NCI-H1436 treated with DMSO at 0.1 percent for 48 hours (cell line): ENCODE data around the gene TACC2.

Experiments used
- DNase-seq: peaks from one replicate; lab custom pipeline; 2025; lab: John Stamatoyannopoulos, UW

The TACC2 gene

DNA sequence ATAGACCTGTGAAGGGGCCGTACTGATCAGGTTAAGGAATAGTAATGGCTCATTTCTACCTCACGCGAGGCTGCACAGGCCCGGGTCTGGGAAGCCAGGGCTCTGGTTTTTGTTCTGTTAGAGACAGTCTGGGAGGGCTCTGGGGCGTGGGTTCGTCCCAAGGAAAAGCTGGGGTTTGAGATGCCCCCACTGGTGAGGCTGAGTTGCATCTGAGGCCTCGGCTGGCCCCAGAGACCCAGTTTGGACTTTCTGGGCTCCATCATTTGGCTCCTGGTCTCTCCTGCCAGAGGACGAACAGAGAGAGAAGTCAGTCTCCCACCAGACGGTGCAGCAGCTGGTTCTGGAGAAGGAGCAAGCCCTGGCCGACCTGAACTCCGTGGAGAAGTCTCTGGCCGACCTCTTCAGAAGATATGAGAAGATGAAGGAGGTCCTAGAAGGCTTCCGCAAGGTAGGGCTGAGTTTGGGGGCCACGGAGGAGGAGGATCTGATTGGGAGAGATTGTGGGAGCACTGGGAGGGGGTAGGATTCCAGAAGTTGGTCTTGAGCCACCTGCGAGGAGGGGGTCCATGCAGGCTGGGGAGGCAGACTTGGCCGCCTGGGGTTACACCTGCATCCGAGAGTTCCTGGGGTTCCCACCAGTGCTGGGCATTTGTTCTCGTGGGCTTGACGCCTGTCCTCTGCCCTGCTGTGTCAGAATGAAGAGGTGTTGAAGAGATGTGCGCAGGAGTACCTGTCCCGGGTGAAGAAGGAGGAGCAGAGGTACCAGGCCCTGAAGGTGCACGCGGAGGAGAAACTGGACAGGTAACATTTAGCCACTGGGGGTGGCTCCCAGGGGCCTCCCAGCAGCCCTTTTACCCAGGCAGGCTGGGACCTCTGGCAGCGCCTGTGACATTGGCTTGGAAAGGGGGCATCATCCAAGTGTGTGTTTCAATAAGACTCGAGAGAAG is 259.7 kb downstream of the TACC2 start:
- DNase-seq, result no peak

DNA sequence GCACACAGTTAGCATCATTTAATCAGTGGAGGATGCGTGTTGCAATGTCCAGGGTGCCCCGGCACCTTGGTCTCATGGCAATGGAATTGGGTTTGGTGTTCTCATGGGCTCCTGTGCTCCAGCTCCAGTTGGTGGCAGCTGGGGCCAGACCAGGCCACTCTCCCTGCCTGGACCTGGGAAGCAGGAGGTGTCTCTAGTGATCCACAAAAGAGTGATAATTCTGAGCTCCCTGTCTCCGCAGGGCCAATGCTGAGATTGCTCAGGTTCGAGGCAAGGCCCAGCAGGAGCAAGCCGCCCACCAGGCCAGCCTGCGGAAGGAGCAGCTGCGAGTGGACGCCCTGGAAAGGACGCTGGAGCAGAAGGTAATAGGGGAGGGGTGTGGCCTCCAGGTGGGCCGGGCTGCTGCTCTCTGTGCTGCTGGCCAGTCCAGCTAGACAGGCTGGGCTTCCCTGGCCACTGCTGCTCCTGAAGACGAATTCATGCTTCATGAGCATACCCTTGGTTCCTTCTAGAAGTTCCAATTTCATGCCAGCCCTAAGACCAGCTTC is 260.4 kb downstream of the TACC2 start:
- no peak for DNase-seq

GRCh38 chr10:122249991-122250750 is 261.2 kb downstream of the TACC2 start:
- DNase-seq, result no peak

DNA sequence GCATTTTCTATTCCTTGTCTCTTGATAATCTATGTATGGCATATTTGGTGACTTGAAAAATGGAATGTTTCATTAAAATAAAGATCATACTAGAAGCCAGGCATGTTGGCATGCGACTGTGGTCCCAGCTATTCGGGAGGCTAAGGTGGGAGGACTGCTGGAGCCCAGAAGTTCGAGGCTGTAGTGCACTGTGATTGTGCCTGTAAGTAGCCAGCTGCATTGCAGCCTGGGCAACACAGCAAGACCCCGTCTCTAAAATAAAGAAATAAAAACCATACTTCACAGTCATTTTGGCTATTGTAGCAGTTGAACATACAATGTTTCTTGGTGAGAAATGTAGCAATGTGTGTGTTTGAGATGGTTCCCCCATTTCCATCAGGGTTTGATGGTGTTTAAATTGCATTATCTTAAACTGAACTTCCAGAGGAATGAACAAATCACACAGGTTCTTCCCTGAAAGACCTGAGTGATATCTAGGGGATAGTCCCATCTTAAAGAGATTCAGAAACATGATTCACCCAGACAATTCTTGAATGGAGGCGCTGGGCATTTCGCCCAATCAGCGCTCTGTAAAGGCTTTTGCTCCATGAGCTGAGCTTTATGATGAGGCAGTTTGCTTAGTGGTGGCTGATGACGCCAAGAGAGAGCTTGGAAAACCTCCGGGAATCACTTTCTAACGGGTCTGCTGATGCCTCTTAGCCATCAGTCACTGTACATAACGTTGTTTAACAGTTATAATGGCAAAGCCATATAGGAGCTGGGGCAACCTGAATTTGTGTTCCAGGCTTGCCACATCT is 262.7 kb downstream of the TACC2 start:
- no peak for DNase-seq

DNA sequence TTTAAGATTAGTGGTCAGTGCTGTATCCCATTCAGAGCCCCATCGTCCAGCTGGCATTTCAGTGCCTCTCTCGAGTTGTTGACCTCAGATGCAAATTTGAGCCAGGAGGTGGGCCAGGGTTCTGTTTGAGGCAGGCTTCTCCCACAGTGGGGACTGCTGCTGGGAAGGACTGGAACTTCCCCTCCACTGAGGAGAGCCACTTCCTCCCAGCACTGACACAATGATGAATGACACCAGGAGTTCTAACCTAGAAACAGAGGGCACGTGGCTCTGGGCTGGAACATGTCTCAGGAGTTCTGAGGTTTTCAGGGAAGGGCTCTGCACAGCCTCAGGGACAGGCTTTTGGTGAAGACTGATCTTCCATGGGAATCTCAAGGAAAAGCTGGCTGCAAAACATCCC is 263.8 kb downstream of the TACC2 start:
- no peak for DNase-seq

- no peak for DNase-seq
Measured at GRCh38 chr10:122253605-122254004, 264.6 kb downstream of the TACC2 start.

- no peak for DNase-seq
Measured at GRCh38 chr10:122254831-122255230, 265.9 kb downstream of the TACC2 start.

- DNase-seq, result no peak
Measured at GRCh38 chr10:122255509-122256301, 266.7 kb downstream of the TACC2 start.

DNA sequence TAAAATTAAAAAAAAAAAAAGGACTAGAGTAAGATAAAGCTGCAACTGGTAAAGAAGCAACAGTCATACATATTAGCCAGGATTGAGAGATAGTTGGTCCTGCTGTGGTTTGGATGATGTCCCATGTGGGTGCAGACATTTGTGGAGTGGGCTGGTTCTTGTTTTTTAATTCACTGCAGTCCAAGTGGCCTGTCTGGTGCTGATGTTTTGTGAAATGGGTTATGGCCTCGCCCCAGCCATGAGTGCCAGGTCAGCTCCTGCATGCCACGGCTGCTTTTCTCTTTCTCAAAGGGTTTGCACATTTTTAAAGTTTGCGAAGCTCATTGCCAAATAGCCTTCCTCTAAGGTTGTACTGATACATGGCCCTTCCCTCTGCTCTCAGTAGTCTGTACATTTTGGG is 268.1 kb downstream of the TACC2 start:
- DNase-seq, result no peak

DNA sequence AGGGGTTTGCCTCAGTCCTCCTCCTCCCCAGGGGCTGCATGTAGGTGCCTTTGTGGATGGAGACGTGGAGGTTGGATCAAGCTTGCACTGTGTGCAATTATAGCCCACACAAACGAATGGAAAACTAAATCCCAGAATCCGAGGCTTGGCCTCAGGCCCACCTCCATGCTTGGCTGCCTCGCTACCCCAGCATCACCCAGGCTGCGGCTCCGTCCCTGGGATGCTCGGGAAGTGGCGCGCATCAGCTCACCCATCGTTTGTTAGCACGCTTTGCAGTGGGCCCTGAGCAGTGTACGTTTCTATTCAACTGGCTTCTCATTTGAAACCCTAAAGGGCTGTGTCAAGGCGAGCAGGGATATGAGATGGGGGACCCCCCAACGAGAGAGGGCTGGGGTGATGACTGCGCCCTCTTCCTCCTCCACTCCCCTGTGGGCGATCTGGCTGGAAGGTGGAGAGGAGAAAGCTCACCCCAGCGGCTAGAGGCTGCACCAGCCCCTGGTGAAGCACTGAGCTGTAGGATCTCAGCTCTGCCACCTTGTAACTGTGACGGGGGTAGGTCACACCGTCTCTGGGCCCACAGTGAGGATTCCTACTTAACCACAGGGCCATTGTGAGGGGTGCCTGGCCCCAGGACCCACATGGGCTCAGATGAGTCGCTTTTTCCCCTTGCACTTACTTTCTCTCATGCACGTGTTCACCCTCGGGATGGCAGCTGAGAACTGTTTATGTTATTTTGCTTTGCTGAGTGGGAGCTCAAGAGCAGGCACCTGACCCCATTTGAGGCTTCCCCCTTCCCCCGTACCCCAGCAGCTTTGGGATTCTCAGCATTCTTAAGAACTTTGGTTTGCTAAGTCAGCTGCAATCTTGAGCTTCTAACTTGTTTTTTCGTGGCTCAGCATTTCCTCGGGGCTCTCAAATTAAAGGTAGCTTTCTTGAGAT is 269.4 kb downstream of the TACC2 start:
- DNase-seq, result no peak

DNA sequence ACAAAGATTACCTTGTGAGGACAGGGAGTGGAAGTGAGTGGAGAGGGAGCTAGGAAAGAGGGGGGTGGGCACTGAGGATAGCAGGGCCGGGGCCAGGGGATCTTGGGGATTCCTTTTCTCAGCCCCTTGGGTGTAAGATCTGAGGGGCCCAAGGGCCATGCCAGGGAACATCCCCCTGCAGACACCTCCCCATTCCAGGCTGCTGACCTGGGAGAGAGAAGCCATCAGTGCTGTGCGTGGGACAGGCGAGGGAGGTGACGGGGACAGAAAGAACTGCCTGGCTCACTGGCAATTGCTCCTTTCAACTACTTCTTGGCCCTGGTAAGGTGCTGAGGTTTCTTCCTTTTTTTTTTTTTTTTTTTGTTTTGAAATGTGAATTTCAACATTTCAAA is 270.1 kb downstream of the TACC2 start:
- no peak for DNase-seq

DNA sequence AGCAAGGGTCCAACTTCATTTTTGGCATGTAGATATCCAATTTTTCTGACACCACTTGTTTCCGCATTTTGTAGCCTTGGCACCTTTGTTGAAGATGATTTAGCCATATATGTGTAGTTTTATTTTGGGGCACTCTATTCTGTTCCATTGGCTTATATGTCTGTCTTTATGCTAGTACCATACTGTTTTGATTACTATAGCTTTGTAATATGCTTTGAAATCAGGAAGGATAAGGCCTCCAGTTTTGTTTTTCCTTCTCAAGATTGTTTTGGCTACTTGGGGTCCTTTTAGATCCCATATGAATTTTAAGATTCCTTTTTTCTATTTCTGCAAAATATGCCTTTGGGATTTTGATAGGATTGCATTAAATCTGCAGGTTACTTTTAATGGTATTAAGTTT is 272.6 kb downstream of the TACC2 start:
- DNase-seq, result no peak

GRCh38 chr10:122263971-122264370 is 275.0 kb downstream of the TACC2 start:
- no peak for DNase-seq

GRCh38 chr10:122264436-122264835 is 275.5 kb downstream of the TACC2 start:
- DNase-seq, result no peak

DNA sequence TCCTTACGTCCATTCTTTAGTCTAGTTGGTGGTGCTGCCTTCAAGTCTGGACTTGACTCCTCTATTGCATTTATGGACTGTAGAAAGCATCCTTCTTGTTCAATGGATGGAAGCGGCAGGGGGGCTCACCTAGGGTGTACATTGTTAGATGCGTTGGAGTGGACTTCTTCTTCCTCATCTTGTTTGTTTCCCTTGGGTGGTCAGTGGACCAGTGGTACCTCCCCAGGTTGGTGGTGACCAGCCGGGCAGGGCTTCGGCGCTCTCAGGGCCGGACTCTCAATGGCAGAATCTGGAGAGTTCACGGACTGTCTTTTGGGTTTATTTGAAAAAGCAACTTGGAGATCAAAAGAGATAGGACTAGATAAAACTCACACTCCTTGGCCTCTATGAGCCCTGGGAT is 276.0 kb downstream of the TACC2 start:
- DNase-seq, result no peak

- no peak for DNase-seq
Measured at GRCh38 chr10:122265896-122266295, 276.9 kb downstream of the TACC2 start.

DNA sequence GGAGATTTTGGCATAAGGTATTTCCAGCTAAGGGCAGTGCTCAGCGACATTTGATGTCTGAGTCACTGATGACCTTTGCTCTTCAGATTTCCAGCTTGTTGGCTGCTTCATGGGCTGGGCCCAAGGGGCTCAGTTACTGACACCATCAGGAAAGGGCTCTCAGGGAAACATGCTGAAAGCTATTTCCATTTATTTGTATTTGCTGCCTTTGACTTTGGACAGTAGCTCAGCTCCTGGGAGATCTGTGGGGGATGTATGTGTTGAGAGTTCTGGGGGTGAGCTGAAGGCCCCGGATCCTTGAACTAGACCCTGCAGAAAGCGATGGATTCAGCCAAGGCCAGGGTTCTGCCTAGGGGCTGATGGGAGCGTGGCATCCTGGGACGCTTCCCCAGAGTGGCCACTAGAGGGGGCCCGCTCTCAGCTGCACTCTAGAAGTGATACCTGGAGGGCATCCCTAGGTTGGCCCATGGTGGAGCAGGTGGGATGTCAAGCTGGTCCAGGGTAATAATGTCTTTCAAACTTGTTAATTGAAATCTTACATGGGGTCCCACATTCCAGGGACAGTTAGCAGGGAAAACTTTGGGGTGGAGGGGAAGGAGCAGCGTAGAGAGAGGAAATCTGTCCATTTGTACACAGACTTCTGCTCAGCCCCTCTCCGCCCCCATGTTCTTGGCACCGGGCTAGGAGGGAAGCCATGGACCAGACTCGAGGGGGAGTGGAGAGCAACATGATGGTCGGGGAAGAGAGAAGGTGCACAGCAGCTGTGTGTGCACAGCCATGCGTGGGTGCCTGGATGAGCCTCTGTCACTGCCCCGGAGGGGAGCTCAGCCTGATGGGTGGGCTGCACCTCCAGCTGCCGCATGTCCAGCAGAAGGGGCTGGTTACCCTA is 279.1 kb downstream of the TACC2 start:
- peak; percentile 6 for DNase-seq

DNA sequence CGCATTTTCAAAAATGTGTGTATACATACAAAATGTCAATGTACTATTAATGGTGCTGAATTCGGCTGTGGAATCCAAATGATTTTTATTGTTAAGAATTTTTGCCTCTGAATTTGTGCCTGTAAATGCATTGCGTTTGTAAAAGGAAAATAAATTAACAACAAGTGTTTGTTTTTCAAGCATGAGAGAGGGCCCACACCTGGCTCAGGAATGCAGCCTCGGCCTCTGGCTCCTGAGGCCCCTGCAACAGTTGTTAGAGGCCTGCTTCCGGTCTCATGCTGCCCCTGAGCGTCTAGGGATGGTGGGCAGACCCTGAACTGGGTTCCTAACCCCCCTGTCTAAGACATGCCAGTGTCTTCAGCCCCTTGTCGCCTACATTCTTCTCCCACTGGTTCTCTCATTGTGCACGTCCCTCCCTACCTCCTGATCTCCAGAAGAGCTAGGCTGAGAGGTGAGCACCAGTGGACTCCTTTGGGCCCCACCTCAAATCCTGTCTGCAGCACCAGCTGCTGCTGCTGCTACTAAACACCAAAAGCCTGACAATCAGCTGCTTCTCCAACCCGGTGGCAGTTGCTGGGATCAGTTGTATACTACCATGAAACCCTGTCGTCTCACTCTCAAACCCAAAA is 280.2 kb downstream of the TACC2 start:
- DNase-seq, result no peak

- no peak for DNase-seq
Measured at GRCh38 chr10:122271076-122271475, 282.1 kb downstream of the TACC2 start, which contains the start of gene BTBD16. Gene BTBD16 (plus strand): TSS chr10:122271296. CDS start chr10:122275082, 3,786 bp downstream.
